GM12873 (cell line): ENCODE results near the gene BRIP1.

Source experiments
- CTCF ChIP-seq: IDR thresholded peaks from 2 replicates; pipeline ENCODE4 v1.5.1; 2012; ENCODE audit warnings: low read depth, mild to moderate bottlenecking, moderate library complexity, low read length, control low read depth; ENCODE audit not compliant: insufficient read depth; ENCODE audit errors: missing control alignments

Gene BRIP1

DNA sequence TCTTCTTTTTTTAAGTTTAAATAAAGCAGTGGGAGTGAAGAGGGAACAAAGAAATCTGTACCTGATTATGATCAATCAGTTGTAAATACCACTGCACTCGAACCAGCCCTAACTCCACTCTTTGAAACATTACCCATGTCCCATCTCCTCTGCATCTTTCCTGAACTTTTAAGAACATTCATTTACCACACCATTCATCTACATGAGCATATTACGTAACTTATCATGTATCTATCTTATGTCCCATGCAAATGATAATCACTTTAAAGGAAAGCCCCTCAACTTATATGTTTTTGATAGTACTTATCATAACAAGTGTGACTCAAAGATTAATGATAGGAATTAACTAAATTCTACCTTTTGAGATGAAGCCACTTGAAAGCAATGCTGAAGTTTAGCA lies 10.7 kb upstream of the BRIP1 start:
- TF ChIP-seq CTCF, result no peak

DNA sequence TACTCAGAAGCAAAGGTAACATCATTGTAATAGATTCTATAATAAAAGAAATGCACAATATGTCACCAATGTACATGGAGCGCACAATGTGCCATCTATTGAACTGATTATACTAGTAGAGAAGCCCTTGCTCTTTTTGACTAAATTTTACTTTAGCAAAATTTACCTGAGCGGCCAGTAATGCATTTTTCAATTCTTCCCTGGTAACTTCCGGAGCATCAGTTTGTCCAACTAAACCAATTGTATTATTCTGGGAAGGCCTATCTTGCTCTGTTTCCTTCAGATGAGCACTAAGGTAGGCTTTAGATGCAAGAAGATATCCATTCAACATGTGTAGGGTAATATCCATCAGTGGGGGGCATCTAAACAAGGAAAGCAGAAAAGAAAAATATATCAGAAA lies 8.8 kb upstream of the BRIP1 start:
- TF ChIP-seq CTCF, result no peak

DNA sequence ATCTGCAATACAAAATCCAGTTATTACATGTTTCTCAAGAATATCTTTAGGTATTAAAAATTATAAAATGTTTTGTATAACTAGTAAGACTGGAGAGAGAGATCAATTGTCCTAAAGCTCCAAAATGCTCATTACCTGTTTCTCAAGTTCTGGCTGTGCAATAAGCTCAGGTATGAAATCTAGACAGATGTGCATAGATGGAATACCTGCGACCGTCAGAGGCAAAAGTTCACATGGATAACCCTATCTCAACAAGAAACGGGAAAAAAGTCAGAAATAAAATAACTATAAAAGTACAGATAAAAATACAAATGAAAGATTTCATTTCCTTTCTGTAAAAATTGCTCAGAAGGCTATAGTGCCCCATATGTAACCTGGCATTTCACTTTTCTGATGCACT lies 5.8 kb upstream of the BRIP1 start:
- no peak for TF ChIP-seq CTCF

DNA sequence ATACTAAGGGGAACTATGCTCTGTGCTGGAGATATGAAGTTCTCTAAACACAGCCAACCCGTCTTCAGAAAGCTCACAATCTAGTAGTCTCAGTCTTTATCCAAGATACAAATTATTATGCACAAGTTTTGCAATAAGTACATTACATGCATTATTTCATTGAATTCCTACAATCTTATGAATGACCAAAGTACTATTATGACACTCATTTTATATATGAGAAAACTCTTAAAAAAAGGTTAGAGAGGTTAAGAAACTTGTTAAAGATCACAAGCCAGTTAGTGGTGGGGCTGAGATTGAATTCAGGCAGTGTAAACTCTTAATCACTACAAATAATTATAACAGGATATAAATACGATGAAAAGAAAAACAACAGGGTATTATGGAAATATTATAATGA lies 4.7 kb upstream of the BRIP1 start:
- TF ChIP-seq CTCF, result no peak

- no peak for TF ChIP-seq CTCF
These were observed 3.7 kb upstream of the BRIP1 start for GRCh38 chr17:61867033-61867432.

- no peak for TF ChIP-seq CTCF
These were observed 436 bp upstream of the BRIP1 start for GRCh38 chr17:61863801-61864126.

GRCh38 chr17:61862105-61862574 lies 1.2 kb downstream of the BRIP1 start:
- no peak for TF ChIP-seq CTCF

DNA sequence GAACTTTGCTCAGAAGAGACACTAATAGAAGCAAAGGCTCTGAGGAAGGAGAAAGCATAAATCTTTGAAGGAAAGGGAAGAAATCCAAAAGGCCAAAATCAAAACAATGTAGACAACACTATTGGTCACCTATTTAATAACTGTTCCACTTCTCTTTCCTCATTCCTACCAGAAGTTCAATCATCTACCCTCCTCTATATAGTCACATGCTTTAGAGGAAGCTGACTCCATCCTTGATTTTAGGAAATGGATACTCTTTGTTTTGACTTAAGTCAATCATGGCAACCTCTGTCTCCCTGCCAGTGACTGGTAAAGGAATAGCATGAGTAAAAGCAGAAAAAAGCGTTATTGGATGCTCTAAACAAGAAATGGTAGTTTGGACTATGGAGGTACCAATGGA lies 7.3 kb downstream of the BRIP1 start:
- TF ChIP-seq CTCF, result no peak
